Measurements from ENCODE around the gene CD69. TPM values are rescaled to one million over a fixed set of nuclear protein-coding genes. Genes with fewer than 3 reads are reported as not detected.

Gene CD69
- total RNA-seq, 1 experiment from 2014 or later, result 0.98 TPM

GRCh38 chr12:9707864-9708808 lies 52.6 kb downstream of the CD69 start:
- TF ChIP-seq SIN3A (IDR thresholded peaks at IDR 0.05; ENCODE audit: borderline replicate concordance, insufficient read depth, low read depth, low read length) (no peak), POLR2AphosphoS5 (IDR thresholded peaks at IDR 0.05; ENCODE audit: low read depth, low read length) (no peak), CTCF (IDR thresholded peaks at IDR 0.05) (peak; percentile 78)
- no peaks in the 10 kb centered on the region for H3K9me3 ChIP-seq (ENCODE audit: control insufficient read depth, insufficient read depth, low read depth, low read length)
- no peaks in the 10 kb centered on the region for H3K36me3 ChIP-seq (ENCODE audit: control insufficient read depth, insufficient read depth, low read length)
- ChIA-PET POLR2A (no interaction called here), CTCF (interaction anchor here (0.9 kb wide), 1 partner anchor 73 kb away, joined by 4 read pairs; no protein-coding TSS in a partner anchor)
- BruUV-seq (replicated peaks), result no TSS peak
- no peaks in the 10 kb centered on the region for H3K4me1 ChIP-seq (ENCODE audit: control insufficient read depth, insufficient read depth, low read length)
- DNase-seq (ENCODE audit: low read depth, low spot score), result no peak
- ATAC-seq, result peak; percentile 80; the same call in 1 of the 2 replicates
- no peak overlapping the region for H3K27ac ChIP-seq (ENCODE audit: low read length)
- in situ Hi-C loops (cut with HindIII; ENCODE audit: low pct_unique_long_range_greater_than_20kb, low sequenced_read_pairs), result no loop called here
- intact Hi-C loops (cut with micrococcal nuclease; ENCODE audit: unreplicated experiment), result loop anchor here (1.0 to 10.0 kb wide), 2 partner anchors 74 to 373 kb away; no protein-coding TSS in a partner anchor
- no peak overlapping the region for H3K4me3 ChIP-seq (ENCODE audit: low read depth in 2 of 2, low read length in 2 of 2)
- no peaks in the 10 kb centered on the region for H3K27me3 ChIP-seq (ENCODE audit: control insufficient read depth, insufficient read depth, low read length)

DNA sequence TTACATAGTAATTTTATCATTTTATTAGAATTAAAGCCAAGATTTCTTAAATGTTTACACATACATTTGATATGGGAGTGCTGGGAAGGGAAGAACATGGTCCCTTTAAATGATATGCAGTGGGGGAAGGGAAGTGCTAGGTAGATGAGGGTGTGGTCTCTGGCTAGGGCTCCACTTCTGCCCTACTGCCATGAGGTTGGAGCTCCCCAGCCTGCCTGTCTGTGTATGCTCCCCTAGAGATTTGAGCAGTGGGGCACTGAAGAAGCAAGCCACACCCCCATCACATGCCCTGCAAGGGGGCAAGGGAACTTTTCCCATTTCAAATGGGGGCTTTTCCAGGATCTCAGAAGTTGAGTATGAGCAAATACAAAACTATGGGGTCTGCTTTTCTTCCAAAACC lies 53.3 kb downstream of the CD69 start:
- no peaks in the 10 kb centered on the region for H3K27me3 ChIP-seq (ENCODE audit: control insufficient read depth, insufficient read depth, low read length)
- POLR2A ChIA-PET, result no interaction called here
- H3K27ac ChIP-seq (ENCODE audit: low read length), result no peak overlapping the region
- ATAC-seq (no peak), DNase-seq (ENCODE audit: low read depth, low spot score) (no peak)
- H3K4me1 ChIP-seq (ENCODE audit: control insufficient read depth, insufficient read depth, low read length), result no peaks in the 10 kb centered on the region
- intact Hi-C loops (cut with micrococcal nuclease; ENCODE audit: unreplicated experiment), result loop anchor here (10.0 kb wide), 1 partner anchor 373 kb away; no protein-coding TSS in a partner anchor
- no peak for TF ChIP-seq POLR2AphosphoS5 (IDR thresholded peaks at IDR 0.05; ENCODE audit: low read depth, low read length)
- TF ChIP-seq SIN3A (IDR thresholded peaks at IDR 0.05; ENCODE audit: borderline replicate concordance, insufficient read depth, low read depth, low read length), result no peak
- no peak for TF ChIP-seq TCF7L2 (IDR thresholded peaks at IDR 0.05; ENCODE audit: low read depth, low read length)
- TF ChIP-seq CTCF (IDR thresholded peaks at IDR 0.05), result no peak
- no peak for TF ChIP-seq REST (IDR thresholded peaks at IDR 0.05; ENCODE audit: insufficient read depth in 1 of 2, low read depth in 2 of 2, low read length in 1 of 2)
- no peaks in the 10 kb centered on the region for H3K9me3 ChIP-seq (ENCODE audit: control insufficient read depth, insufficient read depth, low read depth, low read length)
- BruUV-seq (replicated peaks), result no TSS peak
- in situ Hi-C loops (cut with HindIII; ENCODE audit: low pct_unique_long_range_greater_than_20kb, low sequenced_read_pairs), result no loop called here
- no peak overlapping the region for H3K4me3 ChIP-seq (ENCODE audit: low read depth in 2 of 2, low read length in 2 of 2)
- H3K36me3 ChIP-seq (ENCODE audit: control insufficient read depth, insufficient read depth, low read length), result no peaks in the 10 kb centered on the region
- CTCF ChIA-PET, result no interaction called here
